ENCODE data around the gene BLM. TPM values are rescaled to one million over a fixed set of nuclear protein-coding genes. Genes with fewer than 3 reads are reported as not detected.
"Not testable (repeated sequence)": the region's sequence is repeated elsewhere in the genome, so short reads cannot be mapped to it uniquely, and the experiment has no call there.

The BLM gene
- total RNA-seq (2021; fragmentation: NEBNext Ultra II Directional; extraction: Animal tissue kit (Norgen Biotek cat#: 25700)), result 1 to 10 TPM; 2.8 to 7.7 (median 6.1) TPM
- long read RNA-seq, full-length matches to known transcripts, result 1 of 4 reads
- long read RNA-seq, partial matches to known transcripts, result 2 of 4 reads
- long read RNA-seq, other reads (novel, unspliced or antisense), result 1 of 4 reads

- peak; percentile 95 for DNase-seq
- H3K4me3 Mint-ChIP-seq, result peak within 1 kb of the TSS; percentile 99
- H3K27me3 Mint-ChIP-seq (ENCODE audit: insufficient read depth), result no peaks in the 10 kb centered on the region
- no peaks in the 10 kb centered on the region for H3K9me3 Mint-ChIP-seq
- TF ChIP-seq, protein P1, sequence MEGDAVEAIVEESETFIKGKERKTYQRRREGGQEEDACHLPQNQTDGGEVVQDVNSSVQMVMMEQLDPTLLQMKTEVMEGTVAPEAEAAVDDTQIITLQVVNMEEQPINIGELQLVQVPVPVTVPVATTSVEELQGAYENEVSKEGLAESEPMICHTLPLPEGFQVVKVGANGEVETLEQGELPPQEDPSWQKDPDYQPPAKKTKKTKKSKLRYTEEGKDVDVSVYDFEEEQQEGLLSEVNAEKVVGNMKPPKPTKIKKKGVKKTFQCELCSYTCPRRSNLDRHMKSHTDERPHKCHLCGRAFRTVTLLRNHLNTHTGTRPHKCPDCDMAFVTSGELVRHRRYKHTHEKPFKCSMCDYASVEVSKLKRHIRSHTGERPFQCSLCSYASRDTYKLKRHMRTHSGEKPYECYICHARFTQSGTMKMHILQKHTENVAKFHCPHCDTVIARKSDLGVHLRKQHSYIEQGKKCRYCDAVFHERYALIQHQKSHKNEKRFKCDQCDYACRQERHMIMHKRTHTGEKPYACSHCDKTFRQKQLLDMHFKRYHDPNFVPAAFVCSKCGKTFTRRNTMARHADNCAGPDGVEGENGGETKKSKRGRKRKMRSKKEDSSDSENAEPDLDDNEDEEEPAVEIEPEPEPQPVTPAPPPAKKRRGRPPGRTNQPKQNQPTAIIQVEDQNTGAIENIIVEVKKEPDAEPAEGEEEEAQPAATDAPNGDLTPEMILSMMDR (IDR thresholded peaks at IDR 0.05), result peak; percentile 68
- peak within 1 kb of the TSS; percentile 95 for H3K27ac Mint-ChIP-seq
- H3K4me1 Mint-ChIP-seq (ENCODE audit: low read depth), result peaks cover 23% of the 10 kb centered on the region
- H3K36me3 Mint-ChIP-seq (ENCODE audit: low read depth), result no peaks in the 10 kb centered on the region
Measured at GRCh38 chr15:90716976-90717821, at the start of gene BLM. BLM (plus strand) TSS chr15:90717346; CDS start chr15:90747393, 30,047 bp downstream.

- not testable (repeated sequence) for H3K9me3 Mint-ChIP-seq, H3K27ac Mint-ChIP-seq
- peaks cover 24% of the 10 kb centered on the region for H3K27me3 Mint-ChIP-seq (ENCODE audit: insufficient read depth)
Measured at GRCh38 chr15:90667755-90668345, 49.3 kb upstream of the BLM start.

GRCh38 chr15:90670631-90671030 is 46.5 kb upstream of the BLM start:
- not testable (repeated sequence) for H3K27ac Mint-ChIP-seq, H3K4me3 Mint-ChIP-seq
- H3K27me3 Mint-ChIP-seq (ENCODE audit: insufficient read depth), result peaks cover 35% of the 10 kb centered on the region

More at GRCh38 chr15:90667755-90668345, 49.3 kb upstream of the BLM start:
- H3K4me1 Mint-ChIP-seq (ENCODE audit: low read depth), result peaks cover 28% of the 10 kb centered on the region
- H3K36me3 Mint-ChIP-seq (ENCODE audit: low read depth); H3K4me3 Mint-ChIP-seq; DNase-seq: not testable (repeated sequence)

DNA sequence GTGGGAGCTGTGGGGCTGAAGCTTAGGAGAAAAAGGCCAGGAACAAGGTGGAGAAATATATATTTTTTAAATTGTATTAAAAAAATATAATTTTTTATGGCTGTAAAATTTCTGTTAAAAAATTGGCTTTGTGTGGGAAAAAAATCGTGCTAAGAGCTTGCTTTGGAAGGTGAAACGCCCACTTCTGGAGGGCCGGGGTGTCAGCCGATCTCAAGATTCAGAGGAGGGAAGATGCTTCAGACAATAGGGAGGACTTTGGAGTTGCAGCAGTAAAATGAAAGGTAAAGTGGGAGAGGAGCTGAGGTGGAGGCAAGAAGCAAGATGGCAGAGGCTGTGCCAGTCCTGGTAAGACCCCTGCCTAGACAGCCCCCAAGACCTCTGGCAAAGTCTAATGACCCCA is 45.9 kb upstream of the BLM start:
- peaks cover 35% of the 10 kb centered on the region for H3K27me3 Mint-ChIP-seq (ENCODE audit: insufficient read depth)
- H3K27ac Mint-ChIP-seq, result no peak overlapping the region
- H3K9me3 Mint-ChIP-seq, result no peaks in the 10 kb centered on the region
- H3K4me1 Mint-ChIP-seq (ENCODE audit: low read depth), result peaks cover 13% of the 10 kb centered on the region
- H3K4me3 Mint-ChIP-seq, result no peak overlapping the region
- H3K36me3 Mint-ChIP-seq (ENCODE audit: low read depth), result no peaks in the 10 kb centered on the region
- no peak for DNase-seq
- TF ChIP-seq, protein P1 (IDR thresholded peaks at IDR 0.05), result no peak

More at GRCh38 chr15:90670631-90671030, 46.5 kb upstream of the BLM start:
- H3K9me3 Mint-ChIP-seq; DNase-seq; H3K36me3 Mint-ChIP-seq (ENCODE audit: low read depth): not testable (repeated sequence)
- H3K4me1 Mint-ChIP-seq (ENCODE audit: low read depth), result peaks cover 19% of the 10 kb centered on the region

DNA sequence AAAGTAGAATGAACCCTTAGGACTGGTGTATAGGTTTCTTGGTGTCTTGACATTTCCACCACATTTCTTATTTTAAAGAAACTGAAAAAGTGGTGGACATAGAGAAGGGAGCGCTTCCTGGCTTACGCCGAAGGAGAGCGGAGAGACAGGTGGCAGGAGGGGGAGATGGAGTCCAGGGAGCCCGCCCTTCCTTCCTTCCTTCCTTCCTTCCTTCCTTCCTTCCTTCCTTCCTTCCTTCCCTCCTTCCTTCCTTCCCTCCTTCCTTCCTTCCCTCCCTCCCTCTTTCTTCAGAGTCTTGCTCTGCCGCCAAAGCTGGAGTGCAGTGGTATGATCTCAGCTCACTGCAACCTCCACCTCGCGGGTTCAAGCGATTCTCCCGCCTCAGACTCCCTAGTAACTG is 43.8 kb upstream of the BLM start:
- not testable (repeated sequence) for H3K36me3 Mint-ChIP-seq (ENCODE audit: low read depth); H3K4me3 Mint-ChIP-seq; H3K4me1 Mint-ChIP-seq (ENCODE audit: low read depth); H3K9me3 Mint-ChIP-seq; H3K27ac Mint-ChIP-seq; DNase-seq
- peaks cover 41% of the 10 kb centered on the region for H3K27me3 Mint-ChIP-seq (ENCODE audit: insufficient read depth)

DNA sequence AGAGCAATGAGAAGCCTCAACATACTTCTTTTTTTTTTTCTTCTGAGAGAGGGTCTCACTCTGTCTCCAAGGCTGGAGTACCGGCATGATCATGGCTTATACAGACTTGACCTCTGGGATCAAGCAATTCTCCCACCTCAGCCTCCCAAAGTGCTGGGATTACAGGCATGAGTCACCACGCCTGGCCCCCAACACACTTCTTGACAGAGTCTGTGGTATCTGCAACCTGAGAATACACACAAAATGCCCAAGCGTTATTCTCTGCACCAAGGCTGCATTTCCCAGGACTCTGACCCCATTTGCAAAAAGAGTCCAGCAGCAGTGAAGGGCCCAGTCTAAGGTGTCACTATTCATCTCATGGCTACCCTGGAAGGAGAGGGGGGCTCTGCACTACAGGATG is 42.7 kb upstream of the BLM start:
- TF ChIP-seq, protein P1 (IDR thresholded peaks at IDR 0.05), result no peak
- H3K27me3 Mint-ChIP-seq (ENCODE audit: insufficient read depth), result peaks cover 37% of the 10 kb centered on the region
- H3K9me3 Mint-ChIP-seq, result no peaks in the 10 kb centered on the region
- H3K4me3 Mint-ChIP-seq, result no peak overlapping the region
- H3K27ac Mint-ChIP-seq, result no peak overlapping the region
- peaks cover 12% of the 10 kb centered on the region; the same call in 1 of the 2 replicates for H3K4me1 Mint-ChIP-seq (ENCODE audit: low read depth)
- H3K36me3 Mint-ChIP-seq (ENCODE audit: low read depth), result no peaks in the 10 kb centered on the region
- no peak for DNase-seq

DNA sequence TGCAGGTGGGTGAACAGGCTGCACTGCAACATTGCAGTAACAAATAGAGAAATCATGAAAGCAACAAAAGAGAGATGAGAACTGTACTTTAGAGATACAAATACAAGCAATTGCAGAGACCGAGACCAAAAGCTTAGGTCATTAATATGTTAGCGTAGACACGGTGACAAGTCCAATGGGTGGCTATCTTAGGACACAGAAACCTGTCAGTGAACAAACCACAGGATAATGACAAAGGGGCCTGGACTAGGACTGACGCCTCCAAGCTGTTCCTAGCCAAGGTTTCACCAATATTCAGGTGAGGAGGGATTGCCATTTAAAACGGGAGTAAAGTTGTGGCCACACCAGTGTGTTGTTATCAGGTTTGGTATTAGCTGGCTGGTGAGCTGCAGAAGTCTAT is 41.7 kb upstream of the BLM start:
- peaks cover 30% of the 10 kb centered on the region for H3K27me3 Mint-ChIP-seq (ENCODE audit: insufficient read depth)
- TF ChIP-seq, protein P1 (IDR thresholded peaks at IDR 0.05), result no peak
- no peak for DNase-seq
- H3K4me3 Mint-ChIP-seq, result no peak overlapping the region
- H3K9me3 Mint-ChIP-seq, result no peaks in the 10 kb centered on the region
- no peak overlapping the region for H3K27ac Mint-ChIP-seq
- no peaks in the 10 kb centered on the region for H3K36me3 Mint-ChIP-seq (ENCODE audit: low read depth)
- H3K4me1 Mint-ChIP-seq (ENCODE audit: low read depth), result peaks cover 21% of the 10 kb centered on the region
